ENCODE data around the gene KIAA1328.

DNA sequence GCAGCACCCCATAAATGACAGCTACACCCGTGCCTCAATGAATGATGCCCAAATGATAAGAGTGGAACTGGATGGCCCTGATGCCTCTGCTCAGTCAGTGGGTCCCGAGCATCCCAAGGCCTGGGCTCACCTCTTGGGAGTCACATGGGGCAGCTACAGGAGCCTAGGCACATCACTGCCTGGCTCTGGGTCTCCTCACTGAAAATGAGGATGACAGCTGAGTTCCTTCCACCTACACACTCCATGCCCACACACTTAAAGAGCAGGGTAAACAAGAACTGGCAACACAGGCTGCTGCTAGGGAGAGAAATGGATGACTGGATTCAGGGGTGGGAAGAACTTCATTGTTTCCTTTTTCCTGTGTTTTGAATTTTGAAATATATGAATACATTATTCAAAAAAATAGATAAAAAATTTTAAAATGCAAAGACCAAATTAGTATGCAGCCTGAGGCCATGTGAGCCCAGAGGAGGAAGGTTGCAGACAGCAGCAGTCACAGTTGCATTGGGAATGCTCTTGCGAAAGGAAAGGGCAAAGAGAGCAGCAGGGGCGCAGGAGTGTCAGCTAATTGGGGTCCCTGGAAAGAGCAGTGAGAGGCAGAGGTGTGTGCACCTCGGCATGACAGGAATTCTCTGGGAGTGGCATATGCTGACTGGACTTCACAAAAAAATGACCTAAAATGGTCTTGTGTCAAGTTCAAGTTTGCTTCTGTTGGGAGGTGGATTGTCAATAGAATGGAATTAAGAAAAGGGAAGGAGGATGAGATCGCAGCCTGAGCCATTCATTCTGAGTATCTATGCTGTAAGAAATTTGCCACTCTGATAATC is 409.6 kb downstream of the KIAA1328 start:
- TF ChIP-seq, protein P1, sequence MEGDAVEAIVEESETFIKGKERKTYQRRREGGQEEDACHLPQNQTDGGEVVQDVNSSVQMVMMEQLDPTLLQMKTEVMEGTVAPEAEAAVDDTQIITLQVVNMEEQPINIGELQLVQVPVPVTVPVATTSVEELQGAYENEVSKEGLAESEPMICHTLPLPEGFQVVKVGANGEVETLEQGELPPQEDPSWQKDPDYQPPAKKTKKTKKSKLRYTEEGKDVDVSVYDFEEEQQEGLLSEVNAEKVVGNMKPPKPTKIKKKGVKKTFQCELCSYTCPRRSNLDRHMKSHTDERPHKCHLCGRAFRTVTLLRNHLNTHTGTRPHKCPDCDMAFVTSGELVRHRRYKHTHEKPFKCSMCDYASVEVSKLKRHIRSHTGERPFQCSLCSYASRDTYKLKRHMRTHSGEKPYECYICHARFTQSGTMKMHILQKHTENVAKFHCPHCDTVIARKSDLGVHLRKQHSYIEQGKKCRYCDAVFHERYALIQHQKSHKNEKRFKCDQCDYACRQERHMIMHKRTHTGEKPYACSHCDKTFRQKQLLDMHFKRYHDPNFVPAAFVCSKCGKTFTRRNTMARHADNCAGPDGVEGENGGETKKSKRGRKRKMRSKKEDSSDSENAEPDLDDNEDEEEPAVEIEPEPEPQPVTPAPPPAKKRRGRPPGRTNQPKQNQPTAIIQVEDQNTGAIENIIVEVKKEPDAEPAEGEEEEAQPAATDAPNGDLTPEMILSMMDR (IDR thresholded peaks at IDR 0.05 in 2 of 3, conservative IDR thresholded peaks at IDR 0.05 in 1 of 3; ENCODE audit: insufficient read depth in 2 of 3, low read depth in 1 of 3, low read length in 3 of 3) = no peak
- TF ChIP-seq YY1 (IDR thresholded peaks at IDR 0.05; ENCODE audit: borderline replicate concordance in 1 of 3, control insufficient read depth in 1 of 3, extremely low read depth in 1 of 3, insufficient read depth in 3 of 3, insufficient read length in 1 of 3, insufficient replicate concordance in 2 of 3, low read depth in 1 of 3, low read length in 2 of 3) (no peak), EZH2 (IDR thresholded peaks at IDR 0.05; ENCODE audit: borderline replicate concordance, low read depth, low read length) (no peak), RBFOX2 (IDR thresholded peaks at IDR 0.05; ENCODE audit: low read depth, low read length) (no peak), POLR2AphosphoS5 (IDR thresholded peaks at IDR 0.05; ENCODE audit: control insufficient read depth, insufficient read depth, low read depth, low read length) (no peak), ZNF561 (CRISPR knock-in tag; conservative IDR thresholded peaks at IDR 0.05) (no peak), PCBP1 (IDR thresholded peaks at IDR 0.05; ENCODE audit: low read depth, low read length, poor library complexity, severe bottlenecking) (no peak), ZNF24 (IDR thresholded peaks at IDR 0.05) (no peak), ZNF274 (IDR thresholded peaks at IDR 0.05; ENCODE audit: borderline replicate concordance, low read depth, low read length) (no peak), HDAC6 (IDR thresholded peaks at IDR 0.05; ENCODE audit: low read depth, low read length) (no peak), ZKSCAN1 (IDR thresholded peaks at IDR 0.05; ENCODE audit: low read depth, low read length) (no peak)
- TF ChIP-seq, protein P2, sequence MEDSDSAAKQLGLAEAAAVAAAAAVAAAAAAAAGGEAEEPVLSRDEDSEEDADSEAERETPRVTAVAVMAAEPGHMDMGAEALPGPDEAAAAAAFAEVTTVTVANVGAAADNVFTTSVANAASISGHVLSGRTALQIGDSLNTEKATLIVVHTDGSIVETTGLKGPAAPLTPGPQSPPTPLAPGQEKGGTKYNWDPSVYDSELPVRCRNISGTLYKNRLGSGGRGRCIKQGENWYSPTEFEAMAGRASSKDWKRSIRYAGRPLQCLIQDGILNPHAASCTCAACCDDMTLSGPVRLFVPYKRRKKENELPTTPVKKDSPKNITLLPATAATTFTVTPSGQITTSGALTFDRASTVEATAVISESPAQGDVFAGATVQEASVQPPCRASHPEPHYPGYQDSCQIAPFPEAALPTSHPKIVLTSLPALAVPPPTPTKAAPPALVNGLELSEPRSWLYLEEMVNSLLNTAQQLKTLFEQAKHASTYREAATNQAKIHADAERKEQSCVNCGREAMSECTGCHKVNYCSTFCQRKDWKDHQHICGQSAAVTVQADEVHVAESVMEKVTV (CRISPR knock-in tag; IDR thresholded peaks at IDR 0.05) = no peak

Measured in K562 (cell line).